Measurements from ENCODE around the gene YDJC.
"Not testable (repeated sequence)": the region's sequence is repeated elsewhere in the genome, so short reads cannot be mapped to it uniquely, and the experiment has no call there.

YDJC gene

DNA sequence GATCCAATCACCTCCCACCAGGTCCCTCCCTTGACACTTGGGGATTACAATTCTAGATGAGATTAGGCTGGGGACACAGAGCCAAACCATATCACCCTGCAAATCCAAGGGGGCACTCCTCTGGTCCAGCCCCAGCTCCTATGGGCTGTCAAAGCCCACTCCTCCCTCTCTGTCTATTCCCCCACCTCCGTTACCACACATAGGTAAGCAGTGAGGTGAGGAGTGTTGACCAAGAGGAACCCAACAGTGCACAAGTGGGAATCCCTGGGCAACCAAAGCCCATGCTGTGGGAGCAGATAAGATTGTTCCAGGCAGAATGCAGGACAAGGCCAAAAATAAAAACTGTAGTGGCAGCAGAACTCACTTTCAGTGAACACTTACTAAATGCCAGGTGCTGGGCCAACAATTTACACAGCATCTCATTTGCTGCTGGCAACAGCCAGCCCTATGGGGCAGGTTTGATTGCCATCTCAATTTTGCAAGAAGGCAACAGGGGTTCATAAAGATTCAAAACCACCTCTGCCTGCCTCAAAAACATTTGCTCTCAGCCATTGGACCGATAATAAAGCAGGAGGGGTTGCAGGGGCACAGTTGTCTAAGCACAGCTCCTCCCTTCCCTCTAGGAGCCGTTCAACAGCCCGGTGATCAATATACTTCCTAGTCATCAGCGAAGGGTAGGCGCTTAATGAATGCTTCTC, 21.1 kb upstream of the YDJC start:
- TF ChIP-seq, protein P1, sequence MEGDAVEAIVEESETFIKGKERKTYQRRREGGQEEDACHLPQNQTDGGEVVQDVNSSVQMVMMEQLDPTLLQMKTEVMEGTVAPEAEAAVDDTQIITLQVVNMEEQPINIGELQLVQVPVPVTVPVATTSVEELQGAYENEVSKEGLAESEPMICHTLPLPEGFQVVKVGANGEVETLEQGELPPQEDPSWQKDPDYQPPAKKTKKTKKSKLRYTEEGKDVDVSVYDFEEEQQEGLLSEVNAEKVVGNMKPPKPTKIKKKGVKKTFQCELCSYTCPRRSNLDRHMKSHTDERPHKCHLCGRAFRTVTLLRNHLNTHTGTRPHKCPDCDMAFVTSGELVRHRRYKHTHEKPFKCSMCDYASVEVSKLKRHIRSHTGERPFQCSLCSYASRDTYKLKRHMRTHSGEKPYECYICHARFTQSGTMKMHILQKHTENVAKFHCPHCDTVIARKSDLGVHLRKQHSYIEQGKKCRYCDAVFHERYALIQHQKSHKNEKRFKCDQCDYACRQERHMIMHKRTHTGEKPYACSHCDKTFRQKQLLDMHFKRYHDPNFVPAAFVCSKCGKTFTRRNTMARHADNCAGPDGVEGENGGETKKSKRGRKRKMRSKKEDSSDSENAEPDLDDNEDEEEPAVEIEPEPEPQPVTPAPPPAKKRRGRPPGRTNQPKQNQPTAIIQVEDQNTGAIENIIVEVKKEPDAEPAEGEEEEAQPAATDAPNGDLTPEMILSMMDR (IDR thresholded peaks at IDR 0.05; ENCODE audit: low read depth, low read length), result no peak
- TF ChIP-seq EZH2phosphoT487 (IDR thresholded peaks at IDR 0.05; ENCODE audit: low read depth), result no peak
- Histone ChIP-seq H3K4me2 (ENCODE audit: low read length) (peak overlapping the region; percentile 87), H3K9me3 (ENCODE audit: insufficient read depth, low read length) (no peaks in the 10 kb centered on the region), H3K4me3 (ENCODE audit: low read length) (peak overlapping the region; percentile 79), H3K79me2 (ENCODE audit: low read length) (peaks cover 13% of the 10 kb centered on the region), H3K4me1 (ENCODE audit: low read length) (peaks cover 21% of the 10 kb centered on the region), H3K9ac (ENCODE audit: low read length) (peak overlapping the region; percentile 90), H3K27me3 (ENCODE audit: low read depth, low read length) (no peaks in the 10 kb centered on the region), H4K20me1 (ENCODE audit: insufficient read depth, low read length) (no peaks in the 10 kb centered on the region), H2AFZ (ENCODE audit: low read depth, low read length) (peak overlapping the region; percentile 82), H3K27ac (ENCODE audit: low read length) (peak overlapping the region; percentile 72), H3K36me3 (replicated peaks; ENCODE audit: low read depth, low read length) (peaks cover 18% of the 10 kb centered on the region)

DNA sequence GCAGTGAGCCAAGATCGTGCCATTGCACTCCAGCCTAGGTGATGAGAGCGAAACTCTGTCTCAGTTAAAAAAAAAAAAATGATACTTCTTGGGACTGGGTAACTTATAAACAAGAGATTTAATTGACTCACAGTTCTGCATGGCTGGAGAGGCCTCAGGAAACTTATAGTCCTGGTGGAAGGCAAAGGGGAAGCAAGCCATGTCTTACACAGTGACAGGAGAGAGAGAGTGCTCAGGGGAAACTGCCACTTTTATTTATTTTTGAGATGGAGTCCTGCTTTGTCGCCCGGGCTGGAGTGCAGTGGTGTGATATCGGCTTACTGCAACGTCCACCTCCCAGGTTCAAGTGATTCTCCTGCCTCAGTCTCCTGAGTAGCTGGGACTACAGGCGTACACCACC, 20.5 kb upstream of the YDJC start:
- no peak overlapping the region for H2AFZ ChIP-seq (ENCODE audit: low read depth, low read length)
- no peaks in the 10 kb centered on the region for H3K27me3 ChIP-seq (ENCODE audit: low read depth, low read length)
- no peak overlapping the region for H3K27ac ChIP-seq (ENCODE audit: low read length)
- peaks cover 26% of the 10 kb centered on the region for H3K4me1 ChIP-seq (ENCODE audit: low read length)
- H3K4me3 ChIP-seq (ENCODE audit: low read length), result no peak overlapping the region
- H3K36me3 ChIP-seq (replicated peaks; ENCODE audit: low read depth, low read length), result peaks cover 18% of the 10 kb centered on the region
- H4K20me1 ChIP-seq (ENCODE audit: insufficient read depth, low read length), result no peaks in the 10 kb centered on the region
- TF ChIP-seq, protein P1 (IDR thresholded peaks at IDR 0.05; ENCODE audit: low read depth, low read length), result no peak
- no peak for TF ChIP-seq EZH2phosphoT487 (IDR thresholded peaks at IDR 0.05; ENCODE audit: low read depth)
- peaks cover 13% of the 10 kb centered on the region for H3K79me2 ChIP-seq (ENCODE audit: low read length)
- no peak overlapping the region for H3K9ac ChIP-seq (ENCODE audit: low read length)
- no peaks in the 10 kb centered on the region for H3K9me3 ChIP-seq (ENCODE audit: insufficient read depth, low read length)
- no peak overlapping the region for H3K4me2 ChIP-seq (ENCODE audit: low read length)

DNA sequence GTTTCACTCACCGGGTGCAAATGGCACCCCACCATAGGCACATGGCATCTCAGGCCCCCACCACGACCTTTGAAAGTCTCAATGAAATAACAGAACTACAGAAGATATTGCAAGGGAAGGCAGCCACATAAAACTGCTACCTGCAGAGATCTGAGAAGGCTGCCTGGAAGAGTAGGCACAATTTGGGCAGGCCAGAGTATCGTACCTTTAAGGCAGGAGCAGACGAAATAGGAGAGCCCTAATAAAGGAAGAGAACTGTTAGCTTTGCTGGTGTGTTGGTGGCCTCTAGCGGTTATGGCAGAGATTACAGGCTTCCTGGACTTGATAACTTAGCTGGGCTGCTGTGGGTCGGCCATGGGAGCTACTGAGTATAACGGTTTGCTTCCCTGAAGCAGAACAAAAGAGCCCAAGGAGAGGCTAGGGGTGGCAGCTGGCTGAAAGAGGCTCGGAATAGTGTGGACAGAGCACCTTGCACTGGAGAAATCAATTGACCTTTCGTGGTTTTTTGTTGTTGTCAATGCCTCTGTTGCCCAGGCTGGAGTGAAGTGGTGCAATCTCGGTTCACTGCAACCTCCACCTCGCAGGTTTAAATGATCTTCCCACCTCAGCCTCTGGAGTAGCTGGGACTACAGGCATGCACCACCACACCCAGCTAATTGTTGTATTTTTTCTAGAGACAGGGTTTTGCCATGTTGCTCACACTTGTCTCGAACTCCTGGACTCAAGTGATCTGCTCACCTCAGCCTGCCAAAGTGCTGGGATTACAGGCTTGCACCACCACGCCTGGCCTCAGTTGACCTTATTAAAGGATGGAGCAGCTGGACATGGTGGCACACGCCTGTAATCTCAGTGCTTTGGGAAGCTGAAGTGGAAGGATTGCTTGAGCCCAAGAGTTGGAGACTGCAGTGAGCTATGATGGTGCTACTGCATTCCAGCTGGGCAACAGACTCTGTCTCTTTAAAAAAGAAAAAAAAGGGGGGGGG, 17.1 kb upstream of the YDJC start:
- H3K36me3 ChIP-seq (replicated peaks; ENCODE audit: low read depth, low read length), result peaks cover 11% of the 10 kb centered on the region
- H3K9me3 ChIP-seq (ENCODE audit: insufficient read depth, low read length), result no peaks in the 10 kb centered on the region
- H3K79me2 ChIP-seq (ENCODE audit: low read length), result peaks cover 18% of the 10 kb centered on the region
- no peak overlapping the region for H3K4me3 ChIP-seq (ENCODE audit: low read length)
- TF ChIP-seq, protein P1 (IDR thresholded peaks at IDR 0.05; ENCODE audit: low read depth, low read length), result peak; percentile 95
- TF ChIP-seq EZH2phosphoT487 (IDR thresholded peaks at IDR 0.05; ENCODE audit: low read depth), result no peak
- no peaks in the 10 kb centered on the region for H3K27me3 ChIP-seq (ENCODE audit: low read depth, low read length)
- H4K20me1 ChIP-seq (ENCODE audit: insufficient read depth, low read length), result peaks cover 10% of the 10 kb centered on the region
- peak overlapping the region; percentile 43 for H3K27ac ChIP-seq (ENCODE audit: low read length)
- peak overlapping the region; percentile 31 for H3K4me2 ChIP-seq (ENCODE audit: low read length)
- peaks cover 25% of the 10 kb centered on the region for H3K4me1 ChIP-seq (ENCODE audit: low read length)
- H3K9ac ChIP-seq (ENCODE audit: low read length), result peak overlapping the region; percentile 12; the same call in 1 of the 2 replicates
- H2AFZ ChIP-seq (ENCODE audit: low read depth, low read length), result no peak overlapping the region

DNA sequence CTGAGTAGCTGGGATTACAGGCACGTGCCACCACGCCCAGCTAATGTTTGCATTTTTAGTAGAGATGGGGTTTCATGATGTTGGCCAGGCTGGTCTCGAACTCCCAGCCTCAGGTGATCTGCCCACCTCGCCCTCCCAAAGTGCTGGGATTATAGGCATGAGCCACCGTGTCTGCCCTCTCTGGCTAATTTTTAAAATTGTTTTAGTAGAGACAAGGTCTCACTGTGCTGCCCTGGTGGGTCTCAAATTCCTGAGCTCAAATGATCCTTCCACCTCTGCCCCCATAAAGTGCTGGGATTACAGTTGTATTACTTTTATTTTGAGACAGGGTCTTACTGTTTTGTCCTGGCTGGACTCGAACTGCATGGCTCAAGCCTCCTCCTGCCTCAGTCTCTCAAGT, 15.7 kb upstream of the YDJC start:
- not testable (repeated sequence) for H3K9ac ChIP-seq (ENCODE audit: low read length); H2AFZ ChIP-seq (ENCODE audit: low read depth, low read length); H3K27me3 ChIP-seq (ENCODE audit: low read depth, low read length); H3K4me3 ChIP-seq (ENCODE audit: low read length); H3K27ac ChIP-seq (ENCODE audit: low read length); H3K4me2 ChIP-seq (ENCODE audit: low read length); H3K9me3 ChIP-seq (ENCODE audit: insufficient read depth, low read length)
- peaks cover 10% of the 10 kb centered on the region for H4K20me1 ChIP-seq (ENCODE audit: insufficient read depth, low read length)
- H3K79me2 ChIP-seq (ENCODE audit: low read length), result peaks cover 18% of the 10 kb centered on the region
- H3K36me3 ChIP-seq (replicated peaks; ENCODE audit: low read depth, low read length), result peaks cover 11% of the 10 kb centered on the region
- H3K4me1 ChIP-seq (ENCODE audit: low read length), result peaks cover 26% of the 10 kb centered on the region

Data from OCI-LY3 (cell line).